ENCODE results near the gene PAQR8.
"Not testable (repeated sequence)": the region's sequence is repeated elsewhere in the genome, so short reads cannot be mapped to it uniquely, and the experiment has no call there.

PAQR8 gene

DNA sequence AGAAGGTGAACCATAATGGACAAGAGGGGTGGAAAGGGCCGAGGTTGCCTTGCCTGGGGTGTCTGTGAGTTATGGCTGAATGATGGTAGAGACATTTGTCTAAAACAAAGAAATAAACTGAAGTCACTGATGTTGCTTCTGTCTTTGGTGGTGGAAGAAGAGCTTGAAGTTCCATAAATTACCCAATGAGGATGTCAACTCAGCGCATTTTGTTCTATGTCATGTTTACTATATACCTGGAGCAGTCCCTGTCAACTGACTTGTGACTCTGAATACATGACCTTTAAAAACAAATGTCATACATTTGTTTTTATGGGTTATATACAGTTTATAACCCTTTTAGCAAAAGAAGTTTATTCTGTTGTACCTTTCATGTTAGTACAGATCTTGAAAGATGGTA, 60.2 kb downstream of the PAQR8 start:
- Mint-ChIP-seq H3K9me3 (no peaks in the 10 kb centered on the region), H3K4me3 (no peak overlapping the region), H3K27ac (no peak overlapping the region), H3K36me3 (ENCODE audit: low read depth) (no peaks in the 10 kb centered on the region), H3K27me3 (ENCODE audit: low read depth, poor library complexity) (peaks cover 4% of the 10 kb centered on the region), H3K4me1 (peaks cover 21% of the 10 kb centered on the region)
- TF ChIP-seq, protein P1, sequence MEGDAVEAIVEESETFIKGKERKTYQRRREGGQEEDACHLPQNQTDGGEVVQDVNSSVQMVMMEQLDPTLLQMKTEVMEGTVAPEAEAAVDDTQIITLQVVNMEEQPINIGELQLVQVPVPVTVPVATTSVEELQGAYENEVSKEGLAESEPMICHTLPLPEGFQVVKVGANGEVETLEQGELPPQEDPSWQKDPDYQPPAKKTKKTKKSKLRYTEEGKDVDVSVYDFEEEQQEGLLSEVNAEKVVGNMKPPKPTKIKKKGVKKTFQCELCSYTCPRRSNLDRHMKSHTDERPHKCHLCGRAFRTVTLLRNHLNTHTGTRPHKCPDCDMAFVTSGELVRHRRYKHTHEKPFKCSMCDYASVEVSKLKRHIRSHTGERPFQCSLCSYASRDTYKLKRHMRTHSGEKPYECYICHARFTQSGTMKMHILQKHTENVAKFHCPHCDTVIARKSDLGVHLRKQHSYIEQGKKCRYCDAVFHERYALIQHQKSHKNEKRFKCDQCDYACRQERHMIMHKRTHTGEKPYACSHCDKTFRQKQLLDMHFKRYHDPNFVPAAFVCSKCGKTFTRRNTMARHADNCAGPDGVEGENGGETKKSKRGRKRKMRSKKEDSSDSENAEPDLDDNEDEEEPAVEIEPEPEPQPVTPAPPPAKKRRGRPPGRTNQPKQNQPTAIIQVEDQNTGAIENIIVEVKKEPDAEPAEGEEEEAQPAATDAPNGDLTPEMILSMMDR (IDR thresholded peaks at IDR 0.05) = no peak
- DNase-seq = no peak

DNA sequence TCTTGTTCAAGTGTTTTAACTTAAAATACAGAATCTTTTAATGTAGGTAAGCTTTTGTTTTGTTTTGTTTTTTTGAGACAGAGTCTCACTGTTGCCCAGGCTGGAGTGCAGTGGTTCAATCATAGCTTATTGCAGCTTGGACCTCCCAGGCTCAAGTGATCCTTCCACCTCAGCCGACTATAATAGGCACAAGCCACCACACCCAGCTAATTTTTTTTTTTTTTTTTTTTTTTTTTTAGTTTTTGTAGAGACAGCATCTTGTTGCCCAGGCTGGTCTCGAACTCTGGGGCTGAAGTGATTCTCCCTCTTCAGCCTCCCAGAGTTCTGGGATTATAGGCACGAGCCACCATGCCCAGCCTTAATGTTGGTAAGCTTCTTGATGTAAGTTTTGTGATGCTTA, 61.5 kb downstream of the PAQR8 start:
- TF ChIP-seq, protein P1 (IDR thresholded peaks at IDR 0.05) = no peak
- peaks cover 4% of the 10 kb centered on the region for H3K27me3 Mint-ChIP-seq (ENCODE audit: low read depth, poor library complexity)
- no peak overlapping the region for H3K4me3 Mint-ChIP-seq
- DNase-seq = no peak
- peaks cover 4% of the 10 kb centered on the region for H3K36me3 Mint-ChIP-seq (ENCODE audit: low read depth)
- H3K9me3 Mint-ChIP-seq = no peaks in the 10 kb centered on the region
- H3K4me1 Mint-ChIP-seq = peaks cover 13% of the 10 kb centered on the region
- no peak overlapping the region for H3K27ac Mint-ChIP-seq

DNA sequence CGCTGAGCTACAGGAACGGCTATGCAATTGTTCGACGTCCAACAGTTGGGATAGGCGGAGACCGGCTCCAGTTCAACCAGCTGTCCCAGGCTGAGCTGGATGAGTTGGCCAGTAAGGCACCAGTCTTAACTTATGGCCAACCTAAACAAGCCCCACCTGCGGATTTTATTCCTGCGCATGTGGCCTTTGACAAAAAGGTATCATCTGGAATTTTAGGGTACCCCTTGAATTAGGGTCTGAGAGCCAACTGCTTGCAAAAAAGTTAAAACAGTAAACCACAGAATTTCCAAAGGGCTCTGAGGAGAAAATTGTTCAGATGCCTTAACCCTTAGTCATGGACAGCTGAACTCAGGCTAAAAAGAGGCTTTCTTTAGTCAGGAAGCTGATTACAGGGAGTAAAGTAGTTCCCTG, 62.0 kb downstream of the PAQR8 start:
- Mint-ChIP-seq H3K27ac (no peak overlapping the region), H3K4me1 (peaks cover 7% of the 10 kb centered on the region), H3K4me3 (no peak overlapping the region), H3K36me3 (ENCODE audit: low read depth) (peaks cover 9% of the 10 kb centered on the region), H3K9me3 (no peaks in the 10 kb centered on the region), H3K27me3 (ENCODE audit: low read depth, poor library complexity) (peaks cover 4% of the 10 kb centered on the region)
- no peak for DNase-seq
- TF ChIP-seq, protein P1 (IDR thresholded peaks at IDR 0.05) = no peak

DNA sequence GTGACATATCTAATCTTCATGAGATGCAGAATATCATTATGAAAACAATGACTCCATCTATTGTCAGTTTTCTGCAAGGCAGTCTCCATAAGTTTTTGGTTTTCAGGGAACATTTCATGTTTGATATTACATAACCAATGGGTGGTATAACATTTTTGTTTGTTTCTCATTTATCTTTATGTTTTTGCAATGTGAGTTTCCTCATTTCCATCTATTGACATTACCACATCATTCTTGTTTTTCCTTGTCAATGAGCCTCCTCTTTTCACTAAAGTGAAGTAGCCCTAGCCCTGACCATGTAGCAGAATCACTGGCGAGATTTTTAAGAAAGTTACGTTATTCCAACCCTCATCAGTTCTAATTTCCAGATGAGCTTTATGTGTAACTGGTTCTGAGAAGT, 62.6 kb downstream of the PAQR8 start:
- H3K36me3 Mint-ChIP-seq (ENCODE audit: low read depth) = peaks cover 14% of the 10 kb centered on the region
- H3K27me3 Mint-ChIP-seq (ENCODE audit: low read depth, poor library complexity) = peaks cover under 1% of the 10 kb centered on the region
- no peak overlapping the region for H3K4me3 Mint-ChIP-seq
- peak overlapping the region; percentile 19 for H3K27ac Mint-ChIP-seq
- H3K4me1 Mint-ChIP-seq = peaks cover 2% of the 10 kb centered on the region
- TF ChIP-seq, protein P1 (IDR thresholded peaks at IDR 0.05) = no peak
- no peak for DNase-seq
- H3K9me3 Mint-ChIP-seq = peaks cover 3% of the 10 kb centered on the region

DNA sequence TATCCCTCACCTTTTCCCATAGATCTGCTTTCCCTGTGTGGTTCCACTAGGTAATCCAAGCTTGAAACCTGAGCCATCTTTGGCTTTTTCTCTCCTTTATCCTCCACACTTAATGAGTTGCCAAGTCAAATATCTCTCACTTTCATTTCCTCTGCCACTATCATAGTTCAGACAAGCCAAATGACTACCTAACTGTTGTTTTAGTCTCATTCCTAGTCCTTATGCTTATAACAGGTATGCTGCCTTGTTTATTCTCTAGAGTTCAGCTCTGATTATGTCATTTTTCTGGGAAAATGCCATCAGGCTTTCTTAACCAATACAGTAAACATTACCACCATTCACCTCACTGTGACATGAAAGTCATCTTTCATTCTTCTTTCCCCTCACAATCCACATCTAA, 64.7 kb downstream of the PAQR8 start:
- DNase-seq = no peak
- Mint-ChIP-seq H3K4me3 (no peak overlapping the region), H3K27me3 (ENCODE audit: low read depth, poor library complexity) (no peaks in the 10 kb centered on the region), H3K9me3 (peaks cover 7% of the 10 kb centered on the region), H3K36me3 (ENCODE audit: low read depth) (peaks cover 33% of the 10 kb centered on the region), H3K27ac (no peak overlapping the region), H3K4me1 (no peaks in the 10 kb centered on the region)
- TF ChIP-seq, protein P1 (IDR thresholded peaks at IDR 0.05) = no peak

DNA sequence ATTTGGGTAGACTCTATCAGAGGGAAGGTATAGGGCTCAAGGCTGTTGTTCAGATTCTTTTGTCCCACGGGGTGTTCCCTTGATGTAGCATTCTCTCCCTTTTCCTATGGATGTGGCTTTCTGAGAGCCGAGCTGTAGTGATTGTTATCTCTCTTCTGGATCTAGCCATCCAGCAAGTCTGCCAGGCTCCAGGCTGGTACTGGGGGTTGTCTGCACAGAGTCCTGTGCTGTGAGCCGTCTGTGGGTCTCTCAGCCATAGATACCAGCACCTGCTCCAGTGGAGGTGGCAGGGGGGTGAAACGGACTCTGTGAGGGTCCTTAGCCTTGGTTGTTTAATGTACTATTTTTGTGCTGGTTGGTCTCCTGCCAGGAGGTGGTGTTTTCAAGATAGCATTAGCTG, 71.3 kb downstream of the PAQR8 start:
- H3K4me1 Mint-ChIP-seq; DNase-seq; H3K27ac Mint-ChIP-seq; H3K4me3 Mint-ChIP-seq; H3K9me3 Mint-ChIP-seq; H3K27me3 Mint-ChIP-seq (ENCODE audit: low read depth, poor library complexity): not testable (repeated sequence)
- peaks cover 47% of the 10 kb centered on the region for H3K36me3 Mint-ChIP-seq (ENCODE audit: low read depth)

All from nephron progenitor cell (in vitro differentiated cells).